NCI-H446 treated with DMSO at 0.1 percent for 48 hours (cell line): ENCODE data around the gene TXNDC11.

Experiments
- DNase-seq: peaks from one replicate; lab custom pipeline; 2025; lab: John Stamatoyannopoulos, UW

Gene TXNDC11

DNA sequence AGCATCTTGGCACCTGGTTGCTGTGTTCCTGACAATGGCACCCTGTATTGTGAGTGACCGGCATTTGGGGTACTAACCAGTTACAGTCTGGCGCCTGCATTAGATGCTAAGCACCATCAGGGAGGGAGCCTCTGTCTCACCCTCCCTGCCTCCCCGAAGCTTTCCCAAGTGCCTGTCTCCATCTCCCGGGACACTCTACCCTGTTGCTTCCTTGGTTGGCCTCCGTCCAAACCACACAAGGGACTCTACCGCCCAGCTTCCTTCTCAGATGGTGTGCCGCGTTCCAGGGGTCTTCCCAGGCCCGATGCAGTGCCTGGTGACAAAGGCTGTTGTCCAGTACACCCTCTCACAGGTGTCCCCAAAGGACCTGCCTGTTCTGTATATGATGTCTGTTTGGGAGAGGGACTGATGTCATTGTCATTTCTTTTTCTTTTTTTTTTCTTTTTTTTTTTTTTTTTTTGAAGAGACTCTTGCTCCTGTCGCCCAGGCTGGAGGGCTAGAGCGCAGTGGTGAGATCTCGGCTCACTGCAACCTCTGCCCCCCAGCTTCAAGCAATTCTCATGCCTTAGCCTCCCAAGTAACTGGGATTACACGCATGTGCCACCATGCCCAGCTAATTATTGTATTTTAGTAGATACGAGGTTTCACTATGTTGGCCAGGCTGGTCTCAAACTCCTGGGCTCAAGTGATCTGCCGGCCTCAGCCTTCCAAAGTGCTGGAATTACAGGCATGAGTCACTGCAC lies 67.7 kb downstream of the TXNDC11 start:
- DNase-seq: no peak

DNA sequence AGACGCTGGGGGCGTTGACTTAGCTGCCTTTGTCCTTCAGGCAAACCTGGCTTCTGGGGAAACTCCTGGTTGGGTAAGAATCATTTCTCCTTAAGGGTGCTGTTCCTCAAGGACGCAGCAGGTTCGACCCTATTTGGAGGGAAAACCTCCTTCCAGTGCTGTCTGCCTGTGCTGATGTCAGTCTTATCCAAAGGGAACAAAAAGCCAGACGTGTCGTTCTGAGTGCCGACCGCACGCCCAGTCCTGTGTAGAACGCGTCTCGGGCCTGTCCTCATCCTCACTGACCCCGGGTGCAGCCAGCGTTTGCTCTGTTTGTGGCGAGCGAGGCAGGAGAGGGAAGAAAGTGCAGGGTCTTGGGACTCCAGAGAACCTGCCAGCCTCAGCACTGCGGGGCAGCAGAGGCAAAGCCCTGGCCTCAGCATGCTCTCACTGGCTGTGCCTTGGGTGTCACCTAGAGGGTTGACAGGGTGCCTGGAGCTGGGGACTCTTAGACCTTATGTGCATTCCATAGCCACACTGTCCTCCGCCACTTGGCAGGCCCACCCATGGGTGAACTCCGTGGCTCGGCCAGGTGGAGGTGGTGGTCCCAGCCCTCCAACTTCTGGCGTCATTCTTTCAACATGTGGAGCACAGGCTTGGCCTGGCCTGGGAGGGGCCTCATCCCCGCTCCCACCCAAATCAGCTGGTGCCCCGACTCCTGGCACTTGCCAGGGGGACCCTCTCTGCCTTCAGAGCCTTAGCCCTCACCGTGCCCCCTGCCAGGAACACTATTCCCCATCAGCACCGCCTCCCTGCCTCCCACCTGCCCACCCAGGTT lies 68.4 kb downstream of the TXNDC11 start:
- DNase-seq: no peak

DNA sequence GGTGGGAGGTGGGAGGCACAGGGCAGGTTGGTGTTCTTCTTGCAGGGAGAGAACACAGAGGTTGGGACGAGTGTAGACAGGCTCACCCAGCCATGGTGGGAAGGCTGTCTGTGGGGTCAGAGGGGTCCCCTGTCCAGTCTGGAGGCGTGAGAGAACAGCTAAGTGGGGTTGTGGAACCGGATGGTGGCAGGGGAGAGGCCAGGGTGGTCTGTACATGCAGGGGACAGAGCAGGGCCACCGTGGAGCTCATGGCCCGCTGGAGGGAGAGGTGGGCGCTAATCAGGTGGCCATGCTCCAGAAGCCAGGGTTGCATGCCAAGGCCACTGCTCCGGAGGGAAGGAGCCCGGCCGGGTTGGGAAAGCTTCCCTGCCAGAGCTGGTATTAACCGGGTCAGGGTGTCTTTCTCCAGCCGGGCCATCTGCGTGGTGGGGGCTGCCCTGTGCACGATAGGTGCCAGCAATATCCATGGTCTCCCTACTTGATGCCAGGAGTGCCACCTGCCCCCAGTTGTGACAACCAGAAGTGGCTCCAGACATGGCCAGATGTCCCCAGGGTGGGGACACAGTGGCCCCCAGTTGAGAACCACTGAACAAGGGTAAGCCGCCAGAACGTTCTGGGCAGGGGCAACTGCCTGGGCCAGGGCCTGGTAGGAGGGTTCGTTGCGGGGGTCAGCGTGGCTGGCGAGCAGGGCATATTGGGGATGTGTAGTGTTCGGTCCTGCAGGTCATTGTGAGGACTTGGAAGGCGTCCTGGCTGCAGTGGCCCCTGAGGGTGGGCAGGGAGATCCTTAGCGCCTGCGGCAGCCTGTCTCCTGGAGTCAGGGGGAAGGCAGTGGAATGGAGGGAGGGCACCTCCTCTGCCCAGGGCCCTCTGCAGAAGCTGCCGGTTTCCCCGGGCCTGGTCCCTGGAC lies 69.3 kb downstream of the TXNDC11 start:
- DNase-seq: no peak

DNA sequence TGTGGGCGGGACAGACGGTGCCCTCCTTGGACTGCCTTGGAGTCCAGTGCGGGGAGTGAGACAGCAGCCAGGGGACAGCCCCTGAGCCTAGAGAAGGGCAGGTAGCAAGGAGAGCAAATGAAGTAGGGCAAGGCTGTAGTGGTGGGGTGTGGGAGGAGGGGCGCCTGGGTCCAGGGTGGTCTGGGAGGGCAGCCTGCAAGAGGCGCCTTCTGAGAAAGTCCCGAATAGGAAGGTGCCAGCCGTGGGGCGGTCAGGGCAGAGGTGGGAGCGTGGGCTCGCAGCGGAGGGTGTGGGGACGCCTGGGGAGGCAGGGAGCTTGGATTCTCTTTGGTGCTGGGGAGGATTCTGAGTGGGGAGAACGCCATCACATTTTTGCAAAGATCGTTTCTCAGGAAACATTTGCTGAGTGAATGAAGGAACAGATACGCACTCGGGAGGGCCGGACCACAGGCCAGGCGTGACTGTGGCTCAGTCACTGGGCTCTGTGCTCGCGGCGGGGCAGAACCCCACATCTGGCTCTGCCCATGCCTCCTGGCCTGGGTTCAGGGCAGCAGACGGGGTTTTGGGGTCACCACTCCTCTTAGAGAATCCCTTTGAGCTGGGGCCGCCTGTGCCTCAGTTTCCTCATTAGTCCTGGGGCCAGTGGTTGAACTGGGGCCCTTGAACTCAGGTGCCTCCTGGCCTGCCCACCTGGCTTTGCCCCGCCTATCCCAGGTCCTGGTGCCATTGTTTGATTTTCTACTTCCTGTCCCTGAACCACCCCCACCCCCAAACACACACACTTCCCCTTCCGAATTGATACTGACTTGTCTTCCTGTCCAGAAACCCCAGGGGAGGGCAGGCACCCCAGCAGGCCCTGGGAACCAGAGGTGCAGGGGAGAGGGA lies 70.2 kb downstream of the TXNDC11 start:
- DNase-seq: no peak

DNA sequence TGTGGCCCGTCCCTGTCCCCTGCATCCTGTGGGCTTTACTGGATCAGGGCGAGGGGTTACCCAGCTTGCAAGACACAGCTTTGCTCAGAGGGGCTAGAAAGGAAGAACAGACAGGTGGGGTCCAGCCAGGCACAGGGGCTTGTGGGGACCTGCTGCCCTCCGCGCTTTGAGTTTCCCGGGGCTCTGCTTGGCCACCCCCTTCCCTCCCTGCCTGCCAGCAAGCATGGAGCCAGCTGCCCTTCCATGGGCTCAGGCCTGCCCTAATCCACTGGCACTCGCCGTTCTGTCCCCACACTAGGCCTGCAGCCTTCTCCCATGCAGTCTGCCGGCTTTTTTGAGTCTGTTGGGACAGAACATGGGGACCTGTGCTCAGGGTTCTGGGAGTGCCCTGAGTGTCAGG lies 71.0 kb downstream of the TXNDC11 start:
- DNase-seq: no peak

DNA sequence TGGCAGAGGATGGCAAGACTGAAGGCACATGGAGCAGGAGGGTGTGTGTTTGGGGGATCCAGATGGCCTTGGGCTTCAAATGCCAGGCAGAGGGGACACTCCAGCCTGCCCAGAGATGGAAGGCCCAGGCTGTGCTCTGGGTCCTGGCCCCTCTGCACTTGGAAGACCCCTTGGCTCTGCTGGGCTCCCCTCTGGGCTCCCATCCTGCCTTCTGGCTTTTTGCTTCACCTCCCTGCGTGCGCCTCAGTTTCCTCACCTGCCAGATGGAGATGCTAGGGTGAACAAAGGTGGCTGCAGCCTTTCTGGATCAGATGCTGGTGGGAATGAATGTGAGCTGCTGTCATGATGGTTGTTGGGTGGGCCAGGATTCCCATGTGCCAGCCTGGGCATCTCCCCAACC lies 71.4 kb downstream of the TXNDC11 start:
- no peak for DNase-seq

DNA sequence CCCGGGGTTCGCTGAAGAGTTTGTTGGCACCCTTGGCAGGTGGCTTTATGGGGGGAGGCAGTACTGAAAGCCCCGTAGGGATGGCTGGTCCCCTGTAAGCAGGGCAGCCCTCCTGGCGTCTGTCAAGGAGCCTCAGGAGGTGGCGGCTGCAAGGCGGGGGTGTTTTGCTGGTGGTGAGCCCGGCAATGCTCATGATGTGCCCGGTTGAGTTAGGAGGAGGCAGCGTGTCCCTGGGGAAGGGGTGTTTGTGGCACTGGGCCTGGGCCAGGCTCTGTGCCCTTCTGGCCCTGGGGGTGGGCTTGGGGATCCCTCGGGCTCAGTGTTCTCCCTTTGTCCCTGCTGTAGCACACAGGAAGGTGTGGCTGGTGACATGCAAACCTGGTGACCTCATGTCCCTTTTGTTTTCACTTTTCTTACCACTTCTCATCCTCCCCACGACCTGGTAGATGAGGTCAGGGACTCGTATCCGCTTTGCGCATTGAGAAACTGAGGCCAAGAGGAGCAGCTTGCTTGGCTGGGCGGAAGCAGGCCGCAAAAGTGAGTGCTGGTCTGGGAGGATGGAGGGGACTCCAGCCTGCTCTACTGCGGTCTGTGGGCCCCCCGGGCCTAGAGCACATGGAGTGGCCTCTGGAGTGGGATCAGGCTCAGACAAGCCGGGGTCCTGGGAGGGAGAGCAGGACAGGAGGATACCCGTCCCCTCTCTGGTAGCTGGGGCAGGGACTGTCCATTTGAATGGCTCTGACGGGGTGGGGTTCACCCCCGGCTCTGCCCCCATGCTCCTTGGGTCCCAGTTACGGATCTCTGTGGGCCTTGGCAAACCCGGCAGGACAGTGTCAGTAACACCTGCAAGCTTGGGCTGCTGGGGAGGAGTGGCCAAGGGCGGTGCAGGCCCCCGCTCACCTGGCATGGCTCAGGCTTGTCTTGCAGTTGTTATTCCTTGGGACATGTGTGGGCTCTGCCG lies 72.2 kb downstream of the TXNDC11 start:
- no peak for DNase-seq

DNA sequence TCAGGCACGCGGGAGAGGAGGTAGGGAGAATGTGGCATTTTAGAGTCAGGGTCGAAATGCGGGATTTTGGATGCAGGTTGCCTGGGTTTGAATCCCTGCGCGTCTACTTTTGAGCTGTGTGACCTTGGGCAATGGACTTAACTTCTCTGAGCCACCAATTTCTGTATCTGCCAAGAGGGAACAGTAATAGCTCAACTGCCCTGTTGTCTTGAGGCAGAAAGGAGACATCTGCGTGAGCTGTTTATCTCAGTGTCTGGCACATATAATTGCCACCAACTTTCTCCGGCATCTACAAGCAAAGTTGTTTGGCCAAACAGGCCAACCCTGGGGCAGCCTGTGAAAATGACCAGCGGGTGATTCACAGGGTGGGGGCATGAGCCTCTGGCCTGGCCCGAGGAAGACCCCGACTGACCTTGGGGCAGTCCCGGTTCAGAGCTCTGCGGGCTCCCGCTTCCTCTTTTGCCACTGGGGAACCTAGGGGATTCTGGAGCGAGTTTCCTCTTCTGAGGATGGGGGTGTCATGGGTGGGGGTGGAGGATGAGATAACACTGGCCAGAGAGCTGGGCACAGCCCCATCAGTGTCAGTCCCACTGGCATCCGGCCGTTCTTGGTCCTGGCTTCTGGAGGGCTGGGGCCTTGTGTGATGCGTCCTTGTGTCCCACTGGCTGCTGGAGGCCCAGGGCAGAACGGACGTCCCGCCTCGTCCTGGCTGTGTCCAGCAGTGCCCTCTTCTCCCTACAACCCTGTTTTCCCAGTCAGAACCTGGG lies 73.1 kb downstream of the TXNDC11 start:
- no peak for DNase-seq

DNA sequence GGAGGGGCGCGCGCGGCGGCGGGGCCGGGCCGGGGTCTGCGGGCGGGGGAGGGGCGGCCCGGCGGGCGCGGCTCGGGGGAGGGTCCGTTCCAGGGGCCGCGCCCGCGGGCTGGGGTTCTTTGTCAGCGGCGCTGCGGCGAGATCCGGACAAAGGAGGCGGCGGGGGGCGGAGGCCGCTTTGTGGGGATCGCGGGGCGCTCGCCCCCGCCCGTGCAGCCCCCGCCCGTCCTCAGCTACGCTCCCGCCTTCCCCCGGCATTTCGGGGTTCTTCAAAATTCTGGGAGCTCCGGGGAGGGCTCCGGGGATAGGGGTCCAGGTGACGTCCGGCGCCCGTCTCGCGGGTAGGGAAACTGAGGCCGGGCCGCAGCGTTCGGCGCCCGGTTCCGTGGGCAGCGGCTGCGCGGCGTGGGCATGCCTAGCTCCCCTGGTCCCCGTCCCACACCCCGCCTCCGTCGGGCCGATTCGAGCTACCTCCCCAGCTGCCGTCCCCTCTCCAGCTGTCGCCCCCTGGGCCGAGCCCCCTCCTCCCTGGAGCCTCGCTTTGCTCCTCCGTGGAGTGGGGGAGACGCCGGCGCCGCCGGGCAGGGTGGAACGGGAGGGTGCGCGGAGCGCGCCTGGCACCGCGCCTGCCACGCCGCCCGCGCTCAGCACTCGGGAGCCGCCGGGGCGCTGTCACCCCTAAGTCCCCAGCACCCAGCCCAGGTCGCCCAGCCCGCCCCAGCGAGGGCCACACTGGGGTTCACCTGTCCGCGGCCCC lies 73.9 kb downstream of the TXNDC11 start:
- no peak for DNase-seq

DNA sequence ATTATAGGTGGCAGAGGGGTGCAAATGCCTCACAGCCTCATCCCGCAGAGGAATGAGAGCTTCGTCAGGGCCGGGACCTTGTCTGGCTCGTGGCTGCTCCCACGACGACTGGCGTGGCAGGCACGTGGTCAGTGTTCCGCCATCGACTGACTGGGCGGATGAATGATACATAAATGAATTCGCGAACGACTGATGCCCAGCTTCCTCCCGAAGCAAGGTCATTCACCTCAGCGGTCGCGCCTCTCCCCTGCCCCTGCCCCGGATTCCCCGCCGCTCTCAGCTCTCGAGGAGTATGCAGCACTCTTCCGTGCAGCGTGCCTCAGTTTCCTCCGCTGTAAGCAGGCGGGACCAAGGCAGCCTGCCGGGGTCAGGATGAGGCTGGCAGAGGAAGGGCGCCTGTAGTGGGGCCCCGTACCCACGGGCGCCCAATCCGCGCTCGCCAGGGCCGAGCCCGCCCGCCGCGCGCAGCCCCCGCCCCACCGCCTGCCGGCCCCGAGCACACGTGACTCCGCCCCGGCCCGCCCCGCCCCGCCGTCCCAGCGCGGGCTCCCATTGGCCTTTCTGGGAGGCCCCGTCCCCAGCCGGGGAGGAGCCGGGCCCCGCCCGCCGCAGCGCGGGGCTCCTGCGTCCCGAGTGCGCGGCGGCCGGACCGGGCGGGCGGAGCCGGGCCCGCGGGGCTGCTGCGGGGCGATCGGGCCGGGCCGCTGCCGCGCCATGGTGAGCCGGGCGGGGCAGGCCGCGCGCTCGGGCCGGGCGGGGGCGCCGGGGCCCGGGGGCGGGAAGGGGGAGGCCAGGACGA lies 74.6 kb downstream of the TXNDC11 start, which contains the start of gene SNN:
TSS of gene SNN (plus strand) at position 632 of the 799 bp plus-strand sequence. CDS start 7,605 bp downstream, outside the sequence.
- peak; percentile 60 for DNase-seq

DNA sequence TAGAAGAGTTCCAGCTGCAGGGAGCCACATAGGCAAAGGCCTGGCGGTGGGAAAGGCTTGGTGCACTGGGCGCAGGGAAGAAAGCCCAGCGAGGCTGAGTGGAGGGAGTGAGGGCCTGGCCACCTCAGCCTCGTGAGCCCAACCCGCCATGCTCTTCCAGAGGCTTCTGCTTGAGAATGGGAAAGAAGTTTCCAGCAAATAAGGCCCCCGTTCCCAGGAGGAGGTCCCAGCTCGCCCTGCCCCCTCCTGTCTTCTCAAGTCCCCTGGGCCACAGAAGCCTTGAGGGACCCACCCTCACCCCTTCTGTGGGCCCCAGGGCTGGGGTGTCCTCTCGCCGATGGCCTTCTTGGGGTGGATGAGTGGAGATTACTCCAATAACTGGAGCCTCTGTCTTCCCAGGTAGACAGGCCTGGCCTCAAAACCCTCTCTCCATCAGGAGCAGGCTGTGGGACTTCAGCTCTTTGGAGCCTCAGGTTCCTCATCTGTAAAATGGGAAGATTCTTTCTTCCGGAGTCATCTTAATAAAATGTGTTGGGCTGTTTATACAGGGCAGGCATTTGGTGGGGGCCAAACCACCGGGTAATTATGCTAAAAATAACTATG lies 75.3 kb downstream of the TXNDC11 start:
- DNase-seq: no peak

DNA sequence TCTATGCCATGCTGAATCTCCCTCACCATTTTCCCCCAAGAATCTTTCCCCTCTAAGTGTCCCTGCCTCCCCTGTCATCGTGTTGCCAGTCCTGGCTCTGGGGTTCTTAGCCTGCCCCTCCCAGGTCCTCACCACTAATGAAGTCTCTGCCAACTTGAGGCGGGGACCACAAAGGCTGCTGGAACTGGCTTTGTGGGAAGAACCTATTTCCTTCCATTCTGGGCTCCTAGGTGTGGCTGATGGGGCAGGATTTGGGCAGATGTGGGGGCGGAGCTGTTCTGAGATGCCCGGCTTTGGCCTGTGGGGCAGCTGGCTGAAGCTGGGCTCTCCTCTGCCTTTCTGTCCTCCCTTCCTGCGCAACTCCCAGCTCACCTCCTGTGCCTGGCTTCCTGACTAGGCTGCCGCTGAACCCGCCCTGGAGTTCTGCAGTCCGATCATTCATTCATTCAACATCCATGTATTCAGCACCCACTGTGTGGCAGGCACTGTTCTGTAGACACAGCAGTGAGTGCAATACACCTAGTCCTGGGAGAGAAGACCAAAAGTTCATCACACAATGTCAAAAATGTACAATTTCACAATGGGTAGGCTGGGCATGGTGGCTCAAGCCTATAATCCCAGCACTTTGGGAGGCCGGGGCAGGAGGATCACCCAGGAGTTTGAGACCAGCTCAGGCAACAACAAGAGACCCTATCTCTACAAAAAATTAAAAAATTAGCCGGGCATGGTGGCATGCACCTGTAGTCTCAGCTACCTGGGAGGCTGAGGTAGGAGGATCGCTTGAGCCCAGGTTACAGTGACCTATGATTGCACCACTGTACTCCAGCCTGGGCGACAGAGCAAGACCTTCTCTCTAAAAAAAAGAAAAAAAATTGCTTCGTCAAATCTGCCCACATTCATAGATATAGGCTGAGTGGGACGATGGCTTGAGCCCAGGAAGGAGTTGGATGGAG lies 76.3 kb downstream of the TXNDC11 start:
- DNase-seq: no peak

DNA sequence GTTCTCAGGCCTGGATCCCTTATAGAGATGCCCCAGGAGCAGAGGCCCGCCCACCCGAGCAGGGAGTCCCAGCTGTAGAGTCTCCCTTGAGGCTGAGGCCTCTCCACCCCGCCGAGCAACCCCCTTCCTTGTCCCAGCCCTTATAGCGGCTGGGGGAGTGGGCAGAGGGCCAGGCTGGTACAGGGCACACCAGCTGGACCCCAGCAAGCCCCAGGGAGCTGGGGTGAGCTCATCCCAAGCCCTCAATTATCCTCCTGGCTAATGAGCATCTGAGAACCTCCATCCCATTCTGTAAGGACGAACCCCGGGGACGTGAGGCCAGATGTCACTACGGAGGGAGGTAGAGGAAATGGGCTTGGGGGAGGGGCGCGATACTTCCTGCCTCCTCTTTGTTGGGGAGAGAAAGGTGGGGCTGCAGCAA lies 77.6 kb downstream of the TXNDC11 start:
- peak; percentile 24 for DNase-seq

DNA sequence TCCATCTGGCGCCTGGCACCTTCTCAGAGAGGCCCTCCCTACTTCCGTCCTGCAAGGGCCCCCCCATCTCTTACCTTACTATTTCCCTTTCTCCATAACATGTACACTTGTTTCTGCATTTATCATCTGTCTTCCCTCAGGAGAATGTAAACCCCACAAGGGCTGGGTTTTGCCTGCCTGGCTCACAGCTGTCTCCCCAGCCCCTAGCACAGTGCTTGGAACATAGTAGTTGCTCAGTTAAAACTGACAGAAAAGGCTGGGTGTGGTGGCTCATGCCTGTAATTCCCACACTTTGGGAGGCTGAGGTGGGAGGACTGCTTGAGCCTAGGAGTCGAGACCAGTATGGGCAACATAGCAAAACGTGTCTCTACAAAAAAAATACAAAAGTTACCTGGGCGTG lies 80.1 kb downstream of the TXNDC11 start:
- no peak for DNase-seq

DNA sequence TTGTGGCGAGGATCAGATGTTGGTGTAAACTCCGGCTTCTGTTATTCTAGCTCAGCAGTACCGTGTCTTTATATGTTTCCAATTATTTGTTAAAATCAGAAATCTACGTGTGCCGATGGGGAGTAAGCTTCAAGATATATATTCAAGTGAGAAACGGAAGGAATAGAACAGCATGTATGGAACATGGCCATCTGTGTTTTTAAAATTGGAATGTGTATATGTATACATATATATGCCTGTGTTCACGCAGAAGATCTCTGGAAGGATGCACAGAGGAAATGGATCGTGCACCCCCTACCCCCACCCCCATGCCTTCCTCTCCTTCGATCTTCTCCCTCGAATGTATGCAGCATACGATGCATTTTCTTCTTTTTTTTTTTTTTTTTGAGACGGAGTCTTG lies 82.1 kb downstream of the TXNDC11 start:
- no peak for DNase-seq
